NCI-H1105 (cell line): ENCODE data around the gene APLP2.
"Not testable (repeated sequence)": the region's sequence is repeated elsewhere in the genome, so short reads cannot be mapped to it uniquely, and the experiment has no call there.

Experiments
- DNase-seq: peaks from one replicate; lab custom pipeline; 2025; lab: John Stamatoyannopoulos, UW

APLP2 gene

GRCh38 chr11:130193551-130193950, 123.9 kb downstream of the APLP2 start:
- DNase-seq = not testable (repeated sequence)
